Natural killer cell treated with Interleukin-12 subunit alpha and Interleukin-12 subunit beta and Interleukin-15 and Interleukin-18, amount 100 ng/mL, for 72 hours (primary cell): Measurements from ENCODE around the gene OR51E1. TPM values are rescaled to one million over a fixed set of nuclear protein-coding genes. Genes with fewer than 3 reads are reported as not detected.
A peak's percentile ranks its signal among the peaks of the same experiment; 100 is the strongest.

ENCODE experiments used
- ATAC-seq, 2 donors: fragments of 150-1000 bp; cut with Tn5 transposase in 1 of 2; sonication (Bioruptor Pico), chemical (Tn5 transposase) in 1 of 2; 2 replicates each; pipeline ENCODE4 v1.10.0; 2021
- DNase-seq: peaks from one replicate; pipeline ENCODE4 v3.0.0; 2022; ENCODE audit warnings: low spot score
- H3K27ac Mint-ChIP-seq, 2 donors: 1 replicate in 1 of 2; 2 replicates in 1 of 2; pipeline ENCODE4 v1.8.0; 2022; ENCODE audit warnings: mixed read lengths in 2 of 2, mild to moderate bottlenecking in 1 of 2, moderate library complexity in 1 of 2
- H3K27me3 Mint-ChIP-seq, 2 donors: 1 replicate in 1 of 2; 2 replicates in 1 of 2; pipeline ENCODE4 v1.8.0; 2022; ENCODE audit warnings: mixed read lengths in 2 of 2
- H3K36me3 Mint-ChIP-seq: one replicate; pipeline ENCODE4 v1.8.0; 2022; ENCODE audit warnings: mixed read lengths
- H3K4me1 Mint-ChIP-seq, 2 donors: 1 replicate in 1 of 2; 2 replicates in 1 of 2; pipeline ENCODE4 v1.8.0; 2022; ENCODE audit warnings: low read depth in 2 of 2, mixed read lengths in 2 of 2, mild to moderate bottlenecking in 1 of 2
- H3K4me3 Mint-ChIP-seq: one replicate; pipeline ENCODE4 v1.8.0; 2022; ENCODE audit warnings: mixed read lengths
- H3K9me3 Mint-ChIP-seq: 2 replicates; pipeline ENCODE4 v1.8.0; 2022; ENCODE audit warnings: mixed read lengths
- total RNA-seq, 2 donors: library from RNA; stranded (reverse); gene quantifications; one replicate each; pipeline ENCODE4 v1.2.3, GENCODE V29; 2022

The OR51E1 gene
- total RNA-seq, 2 donors from 2014 or later: not detected

- Mint-ChIP-seq H3K27me3 (peaks cover 15 to 31% of the 10 kb centered on the region in 2 donors), H3K9me3 (no peaks in the 10 kb centered on the region), H3K4me3 (no peak overlapping the region), H3K27ac (no peak overlapping the region), H3K4me1 (no peaks in the 10 kb centered on the region), H3K36me3 (no peaks in the 10 kb centered on the region)
- ATAC-seq: no peak
- DNase-seq: no peak
Measured at GRCh38 chr11:4671741-4672140, 28.0 kb downstream of the OR51E1 start.

DNA sequence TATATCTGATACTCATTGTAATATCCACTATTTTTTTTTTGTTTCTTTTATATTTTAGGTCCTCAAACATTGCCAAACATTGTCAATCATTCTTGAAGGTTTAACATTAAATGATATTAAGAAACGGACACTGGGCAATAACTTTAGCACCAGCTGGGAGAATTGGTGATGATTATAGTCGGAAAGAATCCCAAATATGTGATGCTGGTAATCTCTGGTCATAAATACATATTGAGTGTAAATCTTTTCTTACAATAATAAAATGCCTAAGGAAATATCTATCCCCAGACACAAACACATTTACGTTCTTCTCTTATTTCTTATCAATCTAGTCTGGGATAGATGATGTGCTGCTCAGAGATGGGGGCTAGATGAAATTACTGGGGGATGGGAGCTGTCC, 28.7 kb downstream of the OR51E1 start:
- Mint-ChIP-seq H3K36me3 (no peaks in the 10 kb centered on the region), H3K4me3 (no peak overlapping the region), H3K4me1 (no peaks in the 10 kb centered on the region), H3K27ac (no peak overlapping the region), H3K27me3 (peaks cover 15 to 31% of the 10 kb centered on the region in 2 donors), H3K9me3 (no peaks in the 10 kb centered on the region)
- DNase-seq (no peak), ATAC-seq (no peak)

DNA sequence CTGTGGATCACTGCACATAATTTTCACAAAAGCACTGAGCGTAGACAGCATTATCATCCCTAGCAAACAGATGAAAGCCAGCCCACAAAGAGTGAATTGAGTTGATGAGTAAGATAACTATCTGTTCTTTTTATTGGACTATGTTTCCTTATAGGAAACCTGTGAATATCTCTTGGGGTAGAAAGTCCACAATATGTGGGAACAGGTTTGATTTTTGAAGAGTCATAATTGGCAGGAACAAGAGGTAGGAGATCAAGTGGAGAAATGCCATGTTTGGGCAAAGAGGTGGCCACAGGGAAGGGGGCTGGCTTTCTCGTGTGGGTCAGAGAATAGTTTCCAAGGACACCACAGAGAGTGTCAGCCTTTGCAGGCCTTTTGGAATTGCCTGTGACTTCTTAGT, 30.0 kb downstream of the OR51E1 start:
- Mint-ChIP-seq H3K4me1 (no peaks in the 10 kb centered on the region), H3K27me3 (peaks cover 15 to 31% of the 10 kb centered on the region in 2 donors), H3K9me3 (no peaks in the 10 kb centered on the region), H3K4me3 (no peak overlapping the region), H3K27ac (no peak overlapping the region), H3K36me3 (no peaks in the 10 kb centered on the region)
- ATAC-seq (no peak), DNase-seq (no peak)

DNA sequence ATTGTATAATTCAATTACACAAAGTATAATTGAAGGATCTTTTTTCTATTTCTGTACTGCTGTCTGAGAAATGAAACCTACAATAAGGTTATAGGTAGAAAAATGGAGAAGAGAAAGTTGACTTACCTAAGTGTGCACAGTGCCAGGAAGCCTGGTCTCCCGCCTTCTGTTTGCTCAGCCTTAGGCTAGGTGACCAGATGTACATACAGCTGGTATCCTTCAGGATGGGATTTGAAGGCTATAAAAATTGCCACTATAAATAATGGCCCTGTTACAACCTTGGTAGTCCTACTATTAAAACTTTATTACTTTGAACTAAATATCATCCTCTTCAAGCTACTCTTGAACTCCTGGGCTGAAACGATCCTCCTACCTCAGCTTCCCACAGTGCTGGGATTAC, 34.2 kb downstream of the OR51E1 start:
- no peak overlapping the region for H3K4me3 Mint-ChIP-seq
- no peaks in the 10 kb centered on the region for H3K4me1 Mint-ChIP-seq
- H3K27ac Mint-ChIP-seq: no peak overlapping the region
- DNase-seq (no peak), ATAC-seq (no peak)
- H3K9me3 Mint-ChIP-seq: no peaks in the 10 kb centered on the region
- peaks cover 8 to 12% of the 10 kb centered on the region in 2 donors for H3K27me3 Mint-ChIP-seq
- no peaks in the 10 kb centered on the region for H3K36me3 Mint-ChIP-seq

- DNase-seq (no peak), ATAC-seq (no peak)
- no peak overlapping the region for H3K27ac Mint-ChIP-seq
- no peaks in the 10 kb centered on the region for H3K36me3 Mint-ChIP-seq
- peaks cover 0 to 2% of the 10 kb centered on the region in 2 donors for H3K27me3 Mint-ChIP-seq
- H3K9me3 Mint-ChIP-seq: no peaks in the 10 kb centered on the region
- H3K4me1 Mint-ChIP-seq: no peaks in the 10 kb centered on the region
- H3K4me3 Mint-ChIP-seq: no peak overlapping the region
Measured at GRCh38 chr11:4680341-4680740, 36.6 kb downstream of the OR51E1 start.

DNA sequence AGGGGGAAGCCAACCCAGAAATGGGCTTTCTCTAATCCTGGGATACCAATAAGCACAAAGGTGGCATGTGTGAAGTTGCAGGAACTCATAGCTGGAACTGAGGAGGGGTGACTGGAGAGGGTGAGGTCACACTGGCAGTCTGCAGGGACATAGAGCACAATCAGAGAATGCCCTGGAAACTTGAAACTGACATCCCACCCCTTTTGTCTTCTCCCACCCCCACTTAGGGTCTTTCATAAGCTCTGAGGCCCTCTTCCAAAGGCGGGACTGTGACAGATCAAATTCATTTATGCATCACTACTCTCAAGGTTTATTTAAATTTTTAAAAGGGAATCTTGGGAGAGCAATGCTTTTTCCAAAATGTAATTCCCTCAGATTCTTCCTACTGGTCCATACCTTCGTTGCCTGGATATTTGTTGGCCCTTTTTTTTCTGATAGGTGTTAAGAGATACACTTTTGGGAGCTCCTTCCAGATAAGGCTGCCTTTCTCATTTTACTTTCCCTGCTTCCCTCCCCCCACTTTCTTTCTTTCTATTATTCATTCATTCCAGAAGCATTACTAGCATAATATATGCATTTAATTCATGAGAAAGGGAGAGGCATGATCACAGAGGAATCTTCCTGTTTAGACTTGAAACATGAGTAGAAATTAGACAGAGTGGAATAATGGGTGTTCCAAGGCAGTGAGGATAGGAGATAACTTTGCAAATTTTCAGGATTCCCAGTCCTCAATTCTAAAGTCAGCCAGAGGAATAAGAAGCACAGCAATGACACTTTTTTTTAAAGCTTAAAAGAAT, 39.0 kb downstream of the OR51E1 start:
- Mint-ChIP-seq H3K36me3 (no peaks in the 10 kb centered on the region), H3K4me3 (no peak overlapping the region), H3K27ac (no peak overlapping the region), H3K9me3 (no peaks in the 10 kb centered on the region), H3K4me1 (no peaks in the 10 kb centered on the region), H3K27me3 (peaks cover 0 to 2% of the 10 kb centered on the region in 2 donors)
- ATAC-seq (no peak), DNase-seq (no peak)

DNA sequence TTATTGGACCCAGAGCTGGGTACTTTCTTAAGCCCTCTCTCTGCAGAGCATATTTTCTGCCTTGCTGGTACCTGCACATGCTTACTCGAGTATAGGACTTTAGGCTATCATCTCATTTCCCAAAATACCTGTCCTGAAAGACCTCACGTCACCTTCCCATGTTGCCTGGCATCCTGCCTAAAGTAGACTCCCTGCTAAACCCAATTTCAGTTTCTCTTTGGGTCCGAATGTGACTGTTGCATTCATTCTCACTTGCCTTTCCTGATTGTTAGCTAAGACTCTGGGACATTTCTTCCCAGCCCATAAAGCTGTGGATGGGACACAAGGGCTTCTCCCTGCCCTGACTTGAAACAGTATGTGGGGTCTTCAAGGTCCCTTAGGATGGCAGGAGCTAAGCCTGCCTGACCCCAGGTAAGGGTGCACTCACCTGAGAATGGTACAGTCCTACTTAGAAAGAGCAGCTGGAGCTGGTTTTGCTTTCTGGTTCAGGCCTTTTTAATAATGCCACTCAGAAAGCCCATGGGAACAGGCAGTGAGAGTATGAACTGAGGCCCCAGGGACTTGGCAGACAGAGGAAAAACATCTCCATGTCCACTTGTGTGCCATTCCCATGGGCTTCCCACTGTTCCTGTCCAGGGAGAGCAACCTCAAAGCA, 41.0 kb downstream of the OR51E1 start:
- H3K36me3 Mint-ChIP-seq: no peaks in the 10 kb centered on the region
- H3K9me3 Mint-ChIP-seq: no peaks in the 10 kb centered on the region
- ATAC-seq: no peak
- no peak overlapping the region for H3K27ac Mint-ChIP-seq
- no peak overlapping the region for H3K4me3 Mint-ChIP-seq
- DNase-seq: no peak
- no peaks in the 10 kb centered on the region for H3K4me1 Mint-ChIP-seq
- peaks cover 0 to 2% of the 10 kb centered on the region in 2 donors for H3K27me3 Mint-ChIP-seq

DNA sequence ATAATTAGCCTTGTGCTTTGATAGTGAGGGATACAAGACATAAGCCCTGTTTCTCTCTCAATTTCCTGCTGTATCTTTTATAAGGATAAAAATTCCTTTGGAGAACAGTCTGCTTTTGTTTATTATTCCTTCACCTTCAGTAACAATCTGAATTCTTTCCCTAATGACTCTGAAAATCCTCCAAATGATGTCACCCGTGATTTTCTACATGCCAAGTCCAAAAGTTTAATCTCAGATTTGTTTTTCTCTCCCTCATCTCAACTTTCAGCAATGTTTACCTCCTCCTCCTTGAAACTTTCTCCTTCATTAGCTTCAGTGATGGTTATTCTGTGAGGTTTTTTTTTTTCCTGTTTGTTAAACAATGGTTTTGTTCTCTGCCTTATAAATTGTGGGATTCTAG, 51.7 kb downstream of the OR51E1 start:
- DNase-seq: no peak
- Mint-ChIP-seq H3K27me3 (peaks cover 10 to 21% of the 10 kb centered on the region in 2 donors), H3K4me1 (no peaks in the 10 kb centered on the region), H3K4me3 (no peak overlapping the region), H3K36me3 (no peaks in the 10 kb centered on the region), H3K9me3 (no peaks in the 10 kb centered on the region), H3K27ac (no peak overlapping the region)
- no peak for ATAC-seq

GRCh38 chr11:4697585-4697984, 53.8 kb downstream of the OR51E1 start, which contains the start of gene OR51E2:
Gene OR51E2 (minus strand): TSS chr11:4697853. CDS start chr11:4682711, 15,142 bp downstream.
- Mint-ChIP-seq H3K9me3 (peaks cover 3% of the 10 kb centered on the region), H3K27me3 (peaks cover 6 to 14% of the 10 kb centered on the region in 2 donors), H3K36me3 (no peaks in the 10 kb centered on the region), H3K4me1 (no peaks in the 10 kb centered on the region), H3K4me3 (no peak within 1 kb of the TSS), H3K27ac (no peak within 1 kb of the TSS)
- ATAC-seq: no peak
- no peak for DNase-seq

- Mint-ChIP-seq H3K4me3 (no peak overlapping the region), H3K36me3 (no peaks in the 10 kb centered on the region), H3K27me3 (peaks cover 6 to 12% of the 10 kb centered on the region in 2 donors), H3K9me3 (peaks cover 3% of the 10 kb centered on the region), H3K4me1 (no peaks in the 10 kb centered on the region), H3K27ac (no peak overlapping the region)
- no peak for DNase-seq
- peak in 1 of 2 donors; percentile 63 for ATAC-seq
Measured at GRCh38 chr11:4699697-4700435, 56.1 kb downstream of the OR51E1 start.

DNA sequence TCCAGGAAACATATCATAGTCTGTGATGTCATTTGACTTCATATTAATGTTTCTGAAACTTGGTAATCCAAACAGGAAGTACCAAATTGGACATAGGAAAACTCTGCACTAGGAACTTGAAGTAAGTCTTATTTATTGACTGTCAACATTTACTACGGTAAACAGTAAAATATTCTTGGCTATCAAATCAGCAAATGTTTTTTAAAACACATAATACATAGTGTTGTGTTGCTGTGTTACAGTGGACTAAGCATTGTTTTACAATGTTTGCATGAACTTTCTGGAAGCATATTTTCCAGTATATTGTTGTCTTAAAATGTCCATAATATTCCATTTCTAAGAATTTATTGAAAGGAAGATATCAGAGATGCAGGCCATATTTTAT, 56.6 kb downstream of the OR51E1 start:
- no peak for DNase-seq
- Mint-ChIP-seq H3K27ac (no peak overlapping the region), H3K4me3 (no peak overlapping the region), H3K36me3 (no peaks in the 10 kb centered on the region), H3K4me1 (no peaks in the 10 kb centered on the region), H3K9me3 (peaks cover 3% of the 10 kb centered on the region), H3K27me3 (peaks cover 6 to 12% of the 10 kb centered on the region in 2 donors)
- no peak for ATAC-seq

DNA sequence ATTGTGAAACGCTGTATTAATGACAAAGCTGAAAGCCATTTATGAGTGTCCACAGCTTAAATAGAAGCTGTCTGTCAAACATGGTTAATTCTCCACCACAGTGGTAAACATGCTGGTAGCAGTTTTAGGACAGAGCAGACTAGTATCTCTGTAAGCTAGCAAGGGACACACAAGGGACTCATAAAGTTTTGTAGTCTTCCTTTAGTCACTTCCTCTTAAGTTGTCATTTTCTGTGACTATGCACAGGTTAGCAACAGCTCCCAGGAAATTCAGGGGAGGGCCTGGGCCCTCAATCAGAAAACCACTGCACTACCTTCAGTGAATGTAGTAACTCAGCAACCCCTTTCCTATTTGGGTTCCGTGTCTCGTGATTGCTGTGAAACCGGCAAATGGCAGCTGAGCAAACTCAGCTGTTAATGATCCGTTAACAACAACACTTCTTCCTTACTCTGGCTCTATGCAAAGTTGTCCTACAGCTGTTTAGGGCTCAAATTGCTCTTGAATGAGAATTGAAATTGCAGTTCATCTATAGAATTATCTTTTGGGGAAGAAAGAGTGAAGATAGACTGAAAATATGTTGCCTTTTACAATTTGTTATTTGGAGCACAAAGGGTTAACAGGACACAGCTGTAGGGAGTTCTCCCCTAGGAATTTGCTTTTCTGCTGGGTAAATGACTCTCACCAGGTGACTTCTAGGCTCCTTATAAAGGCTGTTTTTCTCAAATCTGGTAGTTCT, 60.4 kb downstream of the OR51E1 start, which contains the start of gene MMP26:
Gene MMP26 (plus strand): TSS at position 731 of the 736 bp plus-strand sequence.
- Mint-ChIP-seq H3K27ac (no peak within 1 kb of the TSS), H3K4me1 (no peaks in the 10 kb centered on the region), H3K27me3 (peaks cover 9 to 27% of the 10 kb centered on the region in 2 donors), H3K9me3 (peaks cover 3% of the 10 kb centered on the region), H3K36me3 (no peaks in the 10 kb centered on the region), H3K4me3 (no peak within 1 kb of the TSS)
- DNase-seq: no peak
- no peak for ATAC-seq

DNA sequence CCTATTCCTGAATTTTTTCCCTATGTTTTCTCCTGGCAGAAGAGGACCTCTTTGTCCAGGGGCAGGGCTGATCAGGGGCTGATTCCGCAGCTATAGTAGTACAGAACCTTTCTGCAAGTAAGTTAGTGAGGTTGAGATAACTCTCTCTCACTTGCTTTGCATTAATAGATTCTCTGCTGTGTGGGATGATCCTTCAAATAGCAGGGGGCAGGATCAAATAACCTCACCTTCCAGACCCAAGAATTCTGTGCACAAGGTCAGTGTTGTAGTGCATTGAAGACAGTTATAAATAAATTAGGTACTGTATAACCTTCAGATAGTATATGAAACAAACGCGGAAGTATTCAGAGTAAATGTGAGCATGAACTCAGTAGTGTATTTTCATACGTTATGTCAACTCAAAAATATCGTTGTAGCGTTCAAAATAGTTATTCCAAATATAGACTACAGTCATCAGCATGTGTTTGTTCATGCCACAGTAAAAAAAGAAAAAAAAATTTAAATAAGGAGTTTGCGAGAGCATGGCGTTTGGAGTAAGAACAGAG, 61.1 kb downstream of the OR51E1 start:
- no peaks in the 10 kb centered on the region for H3K36me3 Mint-ChIP-seq

More for the DNA sequence above, 61.1 kb downstream of the OR51E1 start:
- peaks cover 12 to 33% of the 10 kb centered on the region in 2 donors for H3K27me3 Mint-ChIP-seq
- H3K9me3 Mint-ChIP-seq: peaks cover 3% of the 10 kb centered on the region
- H3K4me1 Mint-ChIP-seq: no peaks in the 10 kb centered on the region
- no peak for ATAC-seq
- no peak overlapping the region for H3K27ac Mint-ChIP-seq
- no peak for DNase-seq
- no peak overlapping the region for H3K4me3 Mint-ChIP-seq
